AG04450 (cell line): Measurements from ENCODE around the gene MAP2K2. TPM values are rescaled to one million over a fixed set of nuclear protein-coding genes. Genes with fewer than 3 reads are reported as not detected.

Experiments used
- CTCF ChIA-PET: fragments of 300-600, 350-600 bp; formaldehyde crosslinking; extraction: SDS; loops from one replicate; lab custom pipeline; 2022; ENCODE audit warnings: antibody characterized with exemption, inconsistent platforms; lab: Charles Lee
- POLR2A ChIA-PET: fragments of 350-600 bp; formaldehyde crosslinking; extraction: SDS; loops from one replicate; lab custom pipeline; 2021; ENCODE audit warnings: antibody characterized with exemption, inconsistent platforms; lab: Yijun Ruan, JAX
- DNase-seq: peaks from one replicate; pipeline ENCODE4 v3.0.0-alpha.2; 2011; ENCODE audit warnings: low read depth, low spot score
- H3K27ac ChIP-seq: one replicate; pipeline ENCODE4 v1.5.1; 2012; ENCODE audit warnings: low read depth, low read length, control low read depth
- H3K27me3 ChIP-seq: one replicate; pipeline ENCODE4 v1.6.0; 2012; ENCODE audit warnings: low read length; ENCODE audit not compliant: control insufficient read depth, insufficient read depth
- H3K4me3 ChIP-seq: 2 replicates; pipeline ENCODE4 v1.5.1; 2011; ENCODE audit warnings: mild to moderate bottlenecking, low read depth, low read length, control low read depth
- H3K9me3 ChIP-seq: 2 replicates; pipeline ENCODE4 v1.5.1; 2012; ENCODE audit warnings: low read length; ENCODE audit not compliant: control insufficient read depth, insufficient read depth
- polyA plus RNA-seq: library from polyadenylated mRNA; depleted of rRNA; stranded (reverse); fragments of >200 nt; gene quantifications from 2 replicates; pipeline ENCODE4 v1.2.3, GENCODE V29; 2011
- TF ChIP-seq, protein P1 (sequence below): IDR thresholded peaks from 2 replicates; pipeline ENCODE4 v1.5.1; 2011; ENCODE audit warnings: low read depth, low read length, control low read depth, inconsistent platforms

Gene MAP2K2
- polyA plus RNA-seq, 1 experiment, result 65.1 TPM

DNA sequence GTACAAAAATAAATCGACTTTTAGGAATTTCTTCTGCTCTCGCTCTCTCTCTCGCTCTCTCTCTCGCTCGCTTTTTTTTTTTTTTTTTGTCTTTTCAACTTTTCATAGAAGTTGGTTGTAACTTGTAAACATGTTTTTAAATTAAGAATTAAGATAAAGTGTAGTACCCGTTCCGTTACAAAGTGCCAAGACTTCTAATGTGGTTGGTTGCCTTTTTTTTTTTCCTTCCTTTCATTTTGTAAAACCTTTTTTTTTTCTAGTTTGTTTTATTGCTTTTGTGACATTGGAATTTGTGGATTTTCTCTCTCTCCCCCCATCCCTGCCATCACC, 77.6 kb downstream of the MAP2K2 start:
- H3K27ac ChIP-seq, result no peak overlapping the region
- TF ChIP-seq, protein P1, sequence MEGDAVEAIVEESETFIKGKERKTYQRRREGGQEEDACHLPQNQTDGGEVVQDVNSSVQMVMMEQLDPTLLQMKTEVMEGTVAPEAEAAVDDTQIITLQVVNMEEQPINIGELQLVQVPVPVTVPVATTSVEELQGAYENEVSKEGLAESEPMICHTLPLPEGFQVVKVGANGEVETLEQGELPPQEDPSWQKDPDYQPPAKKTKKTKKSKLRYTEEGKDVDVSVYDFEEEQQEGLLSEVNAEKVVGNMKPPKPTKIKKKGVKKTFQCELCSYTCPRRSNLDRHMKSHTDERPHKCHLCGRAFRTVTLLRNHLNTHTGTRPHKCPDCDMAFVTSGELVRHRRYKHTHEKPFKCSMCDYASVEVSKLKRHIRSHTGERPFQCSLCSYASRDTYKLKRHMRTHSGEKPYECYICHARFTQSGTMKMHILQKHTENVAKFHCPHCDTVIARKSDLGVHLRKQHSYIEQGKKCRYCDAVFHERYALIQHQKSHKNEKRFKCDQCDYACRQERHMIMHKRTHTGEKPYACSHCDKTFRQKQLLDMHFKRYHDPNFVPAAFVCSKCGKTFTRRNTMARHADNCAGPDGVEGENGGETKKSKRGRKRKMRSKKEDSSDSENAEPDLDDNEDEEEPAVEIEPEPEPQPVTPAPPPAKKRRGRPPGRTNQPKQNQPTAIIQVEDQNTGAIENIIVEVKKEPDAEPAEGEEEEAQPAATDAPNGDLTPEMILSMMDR, result no peak
- no peaks in the 10 kb centered on the region; the same call in 1 of the 2 replicates for H3K9me3 ChIP-seq
- ChIA-PET POLR2A (no interaction called here), CTCF (no interaction called here)
- no peaks in the 10 kb centered on the region for H3K27me3 ChIP-seq
- no peak overlapping the region for H3K4me3 ChIP-seq
- DNase-seq, result no peak

DNA sequence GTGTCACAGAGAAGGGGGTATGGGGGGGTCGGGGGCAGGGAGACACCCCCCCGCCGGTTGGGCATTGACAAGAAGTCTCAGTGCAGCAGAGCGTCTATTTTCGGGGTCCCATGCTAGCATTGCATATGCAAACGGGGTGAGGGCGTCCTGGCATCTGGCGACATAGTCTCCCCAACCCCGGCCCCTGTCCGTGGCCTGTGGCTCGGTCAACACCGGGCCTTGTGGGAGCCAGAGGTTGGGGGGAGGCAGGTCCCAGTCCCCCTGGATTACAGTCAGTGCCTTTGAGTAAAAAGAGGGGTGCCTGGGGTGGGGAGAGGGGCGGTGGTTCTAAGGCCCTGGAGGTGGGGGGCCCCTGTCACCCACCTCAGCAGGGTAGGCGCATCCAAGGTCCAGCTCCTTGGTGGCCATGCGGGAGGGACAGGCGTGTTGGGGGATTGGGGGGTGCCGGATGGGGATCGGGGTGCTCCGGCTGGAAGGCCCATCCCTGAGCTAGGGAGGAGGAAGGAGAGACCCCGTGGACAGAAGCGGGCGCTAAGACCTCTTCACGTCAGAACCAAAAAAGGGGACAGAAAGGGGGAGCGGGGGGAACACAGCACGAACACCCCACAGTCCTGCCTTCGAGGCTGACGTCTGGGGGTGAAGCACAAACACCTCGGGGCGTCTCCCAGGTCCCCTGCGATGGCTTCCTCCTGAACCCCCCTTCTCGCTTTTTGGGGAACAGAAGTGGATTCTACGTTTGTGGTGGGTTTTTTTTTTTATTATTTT, 78.1 kb downstream of the MAP2K2 start:
- no peak overlapping the region for H3K4me3 ChIP-seq
- POLR2A ChIA-PET, result no interaction called here
- CTCF ChIA-PET, result no interaction called here
- H3K9me3 ChIP-seq, result no peaks in the 10 kb centered on the region; the same call in 1 of the 2 replicates
- TF ChIP-seq, protein P1, result no peak
- H3K27me3 ChIP-seq, result no peaks in the 10 kb centered on the region
- DNase-seq, result no peak
- no peak overlapping the region for H3K27ac ChIP-seq

- TF ChIP-seq, protein P1, result no peak
- Histone ChIP-seq H3K27me3 (no peaks in the 10 kb centered on the region), H3K27ac (no peak overlapping the region), H3K9me3 (no peaks in the 10 kb centered on the region; the same call in 1 of the 2 replicates), H3K4me3 (no peak overlapping the region)
- CTCF ChIA-PET, result no interaction called here
- POLR2A ChIA-PET, result no interaction called here
- no peak for DNase-seq
Measured at GRCh38 chr19:4044990-4045465, 78.9 kb downstream of the MAP2K2 start.

- POLR2A ChIA-PET, result no interaction called here
- no peak for DNase-seq
- no peak overlapping the region for H3K4me3 ChIP-seq
- TF ChIP-seq, protein P1, result no peak
- H3K9me3 ChIP-seq, result no peaks in the 10 kb centered on the region; the same call in 1 of the 2 replicates
- CTCF ChIA-PET, result no interaction called here
- no peaks in the 10 kb centered on the region for H3K27me3 ChIP-seq
- H3K27ac ChIP-seq, result no peak overlapping the region
Measured at GRCh38 chr19:4043966-4044715, 79.8 kb downstream of the MAP2K2 start.

DNA sequence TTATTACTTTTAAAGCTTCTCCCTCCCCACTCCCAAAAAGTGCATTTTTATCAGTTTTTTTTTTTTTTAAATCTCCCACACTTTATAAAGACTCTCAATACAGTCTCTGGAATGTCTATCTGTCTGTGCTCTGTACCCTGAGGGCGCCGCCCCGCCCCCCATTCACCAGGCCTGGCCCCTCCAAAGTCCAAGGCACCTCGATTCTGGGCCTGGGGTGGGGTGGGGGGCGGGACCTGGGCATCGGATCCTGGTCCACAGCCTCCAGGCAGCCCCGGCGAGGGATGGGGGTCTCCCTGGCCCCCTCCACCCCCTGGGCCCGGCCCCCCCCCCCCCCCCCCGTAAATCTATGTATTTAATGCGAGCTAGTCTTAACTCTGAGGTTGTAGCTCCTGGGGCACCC, 80.5 kb downstream of the MAP2K2 start:
- Histone ChIP-seq H3K27me3 (no peaks in the 10 kb centered on the region), H3K4me3 (no peak overlapping the region), H3K27ac (no peak overlapping the region), H3K9me3 (peaks cover 5% of the 10 kb centered on the region; the same call in 1 of the 2 replicates)
- POLR2A ChIA-PET, result no interaction called here
- CTCF ChIA-PET, result no interaction called here
- no peak for DNase-seq
- TF ChIP-seq, protein P1, result no peak
